ENCODE measurements around the gene PKD1.
"Not testable (repeated sequence)": the region's sequence is repeated elsewhere in the genome, so short reads cannot be mapped to it uniquely, and the experiment has no call there.

- TF ChIP-seq POLR2A, CTCF (IDR thresholded peaks at IDR 0.05): not testable (repeated sequence)
Measured at GRCh38 chr16:2114225-2114624, 21.5 kb downstream of the PKD1 start.
